SHP77 treated with DMSO at 0.1 percent for 48 hours (cell line): ENCODE results near the gene KCNK2.

Experiments
- DNase-seq: peaks from one replicate; lab custom pipeline; 2025; lab: John Stamatoyannopoulos, UW

The KCNK2 gene

GRCh38 chr1:215082532-215083382, at the start of gene KCNK2:
TSS of gene KCNK2 (plus strand) at chr1:215082737. CDS start at chr1:215083386, 649 bp downstream.
- DNase-seq, result no peak

GRCh38 chr1:215032911-215033526, 49.5 kb upstream of the KCNK2 start:
- DNase-seq, result no peak

GRCh38 chr1:215040190-215040589, 42.3 kb upstream of the KCNK2 start:
- no peak for DNase-seq

- DNase-seq, result no peak
These were observed 39.1 kb upstream of the KCNK2 start for GRCh38 chr1:215043401-215043800.

GRCh38 chr1:215044151-215044550, 38.4 kb upstream of the KCNK2 start:
- DNase-seq, result no peak

GRCh38 chr1:215045698-215046308, 36.7 kb upstream of the KCNK2 start:
- DNase-seq, result no peak

GRCh38 chr1:215052256-215053015, 30.1 kb upstream of the KCNK2 start:
- DNase-seq, result no peak

- DNase-seq, result no peak
These were observed 28.3 kb upstream of the KCNK2 start for GRCh38 chr1:215054266-215054665.

- DNase-seq, result no peak
These were observed 27.1 kb upstream of the KCNK2 start for GRCh38 chr1:215055281-215055935.

GRCh38 chr1:215056584-215056983, 26.0 kb upstream of the KCNK2 start:
- DNase-seq, result no peak

- DNase-seq, result no peak
These were observed 22.6 kb upstream of the KCNK2 start for GRCh38 chr1:215059947-215060346.

- no peak for DNase-seq
These were observed 18.2 kb upstream of the KCNK2 start for GRCh38 chr1:215064327-215064726.

- DNase-seq, result no peak
These were observed 11.5 kb upstream of the KCNK2 start for GRCh38 chr1:215071078-215071477.

GRCh38 chr1:215076322-215076721, 6.2 kb upstream of the KCNK2 start:
- no peak for DNase-seq

GRCh38 chr1:215079456-215079855, 3.1 kb upstream of the KCNK2 start:
- no peak for DNase-seq

GRCh38 chr1:215081661-215082531, 641 bp upstream of the KCNK2 start:
- no peak for DNase-seq

GRCh38 chr1:215083383-215083961, 935 bp downstream of the KCNK2 start:
- DNase-seq, result no peak

GRCh38 chr1:215084621-215085020, 2.1 kb downstream of the KCNK2 start:
- no peak for DNase-seq

GRCh38 chr1:215087603-215088002, 5.1 kb downstream of the KCNK2 start:
- DNase-seq, result no peak

GRCh38 chr1:215094381-215094780, 11.8 kb downstream of the KCNK2 start:
- DNase-seq, result no peak
